ENCODE results near the gene FOXL2. TPM values are rescaled to one million over a fixed set of nuclear protein-coding genes. Genes with fewer than 3 reads are reported as not detected.

FOXL2 gene
- total and polyA plus RNA-seq, 2 of the 4 experiments (the other 2 are of a cell fraction): 0.07 TPM; not detected in 1

GRCh38 chr3:138928727-138929372 is 18.1 kb downstream of the FOXL2 start:
- H3K23ac ChIP-seq (ENCODE audit: low read depth, low read length): no peak overlapping the region
- peaks cover 32% of the 10 kb centered on the region for H3K27me3 ChIP-seq (ENCODE audit: control insufficient read depth, insufficient read depth, low read length)
- H2AK9ac ChIP-seq (replicated peaks; ENCODE audit: low read depth, low read length, poor library complexity): no peak overlapping the region
- no peaks in the 10 kb centered on the region for H3K9me1 ChIP-seq (ENCODE audit: insufficient read depth, low read length)
- no peak overlapping the region for H3K9ac ChIP-seq (ENCODE audit: low read depth, low read length)
- H2AFZ ChIP-seq (replicated peaks; ENCODE audit: low read length, poor library complexity): peak overlapping the region; percentile 3
- no peaks in the 10 kb centered on the region for H3K9me3 ChIP-seq (ENCODE audit: control insufficient read depth, insufficient read depth, low read length)
- H4K8ac ChIP-seq (ENCODE audit: low read depth in 2 of 2, low read length in 2 of 2): no peak overlapping the region
- H3K14ac ChIP-seq (replicated peaks; ENCODE audit: low read depth, low read length): no peak overlapping the region
- no peak overlapping the region for H3K4me3 ChIP-seq (ENCODE audit: insufficient read depth, low read depth, low read length)
- no peak for TF ChIP-seq CHD1 (IDR thresholded peaks at IDR 0.05; ENCODE audit: low read depth, low read length)
- TF ChIP-seq CTCF (conservative IDR thresholded peaks at IDR 0.05; ENCODE audit: low read depth, low read length): no peak
- no peak for TF ChIP-seq RAD21 (IDR thresholded peaks at IDR 0.05; ENCODE audit: low read length)
- no peak for TF ChIP-seq ELK1 (IDR thresholded peaks at IDR 0.05; ENCODE audit: borderline replicate concordance, low read depth, low read length)
- TF ChIP-seq, protein P1, sequence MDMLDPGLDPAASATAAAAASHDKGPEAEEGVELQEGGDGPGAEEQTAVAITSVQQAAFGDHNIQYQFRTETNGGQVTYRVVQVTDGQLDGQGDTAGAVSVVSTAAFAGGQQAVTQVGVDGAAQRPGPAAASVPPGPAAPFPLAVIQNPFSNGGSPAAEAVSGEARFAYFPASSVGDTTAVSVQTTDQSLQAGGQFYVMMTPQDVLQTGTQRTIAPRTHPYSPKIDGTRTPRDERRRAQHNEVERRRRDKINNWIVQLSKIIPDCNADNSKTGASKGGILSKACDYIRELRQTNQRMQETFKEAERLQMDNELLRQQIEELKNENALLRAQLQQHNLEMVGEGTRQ (IDR thresholded peaks at IDR 0.05; ENCODE audit: low read depth, low read length): no peak
- TF ChIP-seq FOS (IDR thresholded peaks at IDR 0.05; ENCODE audit: low read depth, low read length): no peak
- TF ChIP-seq MXI1 (IDR thresholded peaks at IDR 0.05; ENCODE audit: borderline replicate concordance, low read depth, low read length): no peak
- no peak for TF ChIP-seq RFX5 (IDR thresholded peaks at IDR 0.05; ENCODE audit: low read depth, low read length)
- TF ChIP-seq SMC3 (IDR thresholded peaks at IDR 0.05; ENCODE audit: low read depth, low read length): no peak
- TF ChIP-seq CEBPB (IDR thresholded peaks at IDR 0.05; ENCODE audit: low read depth, low read length): no peak
- no peak for TF ChIP-seq MAFK (IDR thresholded peaks at IDR 0.05; ENCODE audit: low read depth, low read length)
- no peak for TF ChIP-seq POLR2A (IDR thresholded peaks at IDR 0.05; ENCODE audit: low read depth, low read length)
- TF ChIP-seq BHLHE40 (IDR thresholded peaks at IDR 0.05; ENCODE audit: low read depth, low read length): no peak
- TF ChIP-seq RCOR1 (IDR thresholded peaks at IDR 0.05; ENCODE audit: insufficient replicate concordance, low read length): no peak
- no peak for TF ChIP-seq NFE2L2 (IDR thresholded peaks at IDR 0.05; ENCODE audit: low read depth, low read length)
- TF ChIP-seq MAZ (IDR thresholded peaks at IDR 0.05; ENCODE audit: borderline replicate concordance, low read depth, low read length): no peak
- no peaks in the 10 kb centered on the region for H3K4me1 ChIP-seq (ENCODE audit: control insufficient read depth, insufficient read depth, low read length)
- no TSS peak for BruUV-seq (replicated peaks)
- H4K20me1 ChIP-seq (ENCODE audit: insufficient read depth, low read length): no peaks in the 10 kb centered on the region
- CTCF ChIA-PET: no interaction called here
- no peaks in the 10 kb centered on the region for H3K79me1 ChIP-seq (ENCODE audit: low read depth in 1 of 2, low read length in 2 of 2)
- dilution Hi-C loops (cut with HindIII; ENCODE audit: low sequenced_read_pairs, unreplicated experiment) (no loop called here), intact Hi-C loops (cut with micrococcal nuclease) (no loop called here), in situ Hi-C loops (cut with MboI; ENCODE audit: low sequenced_read_pairs) (loop anchor here (10.0 kb wide), 2 partner anchors 434 to 864 kb away; no protein-coding TSS in a partner anchor)
- no peak overlapping the region for H4K91ac ChIP-seq (ENCODE audit: insufficient read depth, low read depth, low read length)
- no peak overlapping the region for H3K18ac ChIP-seq (ENCODE audit: low read depth, low read length)
- H2BK120ac ChIP-seq (ENCODE audit: low read depth, low read length): no peak overlapping the region
- H3K36me3 ChIP-seq (ENCODE audit: control insufficient read depth, insufficient read depth, low read length): no peaks in the 10 kb centered on the region
- H2BK20ac ChIP-seq (ENCODE audit: low read depth, low read length): no peak overlapping the region
- H3K27ac ChIP-seq (ENCODE audit: insufficient read depth, low read length): no peak overlapping the region
- DNase-seq: no peak
- no peak overlapping the region for H3K4me2 ChIP-seq (ENCODE audit: low read depth, low read length)
- H2BK15ac ChIP-seq (ENCODE audit: low read depth, low read length): no peak overlapping the region
- H2BK5ac ChIP-seq (ENCODE audit: low read depth, low read length, poor library complexity, severe bottlenecking): no peak overlapping the region
- no peak overlapping the region for H3K56ac ChIP-seq (ENCODE audit: extremely low read depth, insufficient read depth, low read length)
- H3K4ac ChIP-seq (ENCODE audit: low read depth, low read length): no peak overlapping the region
- ATAC-seq (ENCODE audit: low read depth): no peak
- H4K5ac ChIP-seq (ENCODE audit: low read depth, low read length): no peak overlapping the region
- POLR2A ChIA-PET (ENCODE audit: unreplicated experiment): no interaction called here
- H2AK5ac ChIP-seq (ENCODE audit: low read depth, low read length): no peak overlapping the region
- WGBS, 2 experiments (ENCODE audit: extremely low coverage in 2 of 2, insufficient read length in 1 of 2): 85% methylated on average over 21 of the region's 42 CpGs; no CpG with 5 or more reads in 1 of the 2 experiments
